Activated CD8-positive, alpha-beta T cell treated with anti-CD3 and anti-CD28 coated beads for 36 hours (primary cell): ENCODE measurements around the gene ADAMTS17. TPM values are rescaled to one million over a fixed set of nuclear protein-coding genes. Genes with fewer than 3 reads are reported as not detected.

Experiments used
- ATAC-seq: fragments of 200-7000 bp; cut with Tn5 transposase; one replicate; pipeline ENCODE4 v1.10.0; 2021; ENCODE audit warnings: mild to moderate bottlenecking, moderate library complexity
- CTCF ChIA-PET: fragments of 350-600 bp; sonication (Branson Sonifier 250); formaldehyde crosslinking; loops from one replicate; lab custom pipeline; 2021; ENCODE audit warnings: antibody characterized with exemption; lab: Charles Lee
- POLR2A ChIA-PET: fragments of 350-600 bp; sonication (Branson Sonifier 250); formaldehyde crosslinking; loops from one replicate; lab custom pipeline; 2021; ENCODE audit warnings: antibody characterized with exemption; lab: Charles Lee
- DNase-seq: peaks from one replicate; pipeline ENCODE4 v3.0.0-alpha.2; 2020
- H3K27ac Mint-ChIP-seq: one replicate; pipeline ENCODE4 v1.8.0; 2021; ENCODE audit warnings: mild to moderate bottlenecking, mixed read lengths
- H3K27me3 Mint-ChIP-seq: one replicate; pipeline ENCODE4 v1.8.0; 2021; ENCODE audit warnings: mixed read lengths
- H3K36me3 Mint-ChIP-seq: one replicate; pipeline ENCODE4 v1.8.0; 2021; ENCODE audit warnings: low read depth, mixed read lengths
- H3K4me1 Mint-ChIP-seq: one replicate; pipeline ENCODE4 v1.8.0; 2021; ENCODE audit warnings: low read depth, mixed read lengths
- H3K4me3 Mint-ChIP-seq: one replicate; pipeline ENCODE4 v1.8.0; 2021; ENCODE audit warnings: mild to moderate bottlenecking, moderate library complexity, mixed read lengths
- H3K9me3 Mint-ChIP-seq: one replicate; pipeline ENCODE4 v1.8.0; 2021; ENCODE audit warnings: mixed read lengths
- CTCF ChIP-seq: fragments of 200-600 bp; IDR thresholded peaks from one replicate; pipeline ENCODE4 v1.8.0; 2022; ENCODE audit warnings: antibody characterized with exemption, mild to moderate bottlenecking
- intact Hi-C: fragments of 100-400 bp; cut with micrococcal nuclease; formaldehyde crosslinking; loops from one replicate; pipeline ENCODE4 v1.10.0; 2022
- total RNA-seq, 2 experiments: library from RNA; stranded (reverse); gene quantifications; one replicate each; pipeline ENCODE4 v1.2.3, GENCODE V29; 2021

ADAMTS17 gene
- total RNA-seq, 2 experiments from 2014 or later, result 0.60 to 1.5 TPM

GRCh38 chr15:100224206-100225185 lies 117.3 kb downstream of the ADAMTS17 start:
- Mint-ChIP-seq H3K4me1 (peaks cover 20% of the 10 kb centered on the region), H3K27ac (peak overlapping the region; percentile 19), H3K4me3 (no peak overlapping the region), H3K36me3 (no peaks in the 10 kb centered on the region), H3K9me3 (no peaks in the 10 kb centered on the region), H3K27me3 (no peaks in the 10 kb centered on the region)
- no peak for DNase-seq
- TF ChIP-seq CTCF, result no peak
- ChIA-PET CTCF (no interaction called here), POLR2A (no interaction called here)
- ATAC-seq, result peak; percentile 39
- intact Hi-C loops, result no loop called here

- no peaks in the 10 kb centered on the region for H3K36me3 Mint-ChIP-seq
- DNase-seq, result no peak
Measured at GRCh38 chr15:100222349-100222715, 119.4 kb downstream of the ADAMTS17 start.

GRCh38 chr15:100221471-100222348 lies 120.1 kb downstream of the ADAMTS17 start:
- Mint-ChIP-seq H3K4me1 (peaks cover 13% of the 10 kb centered on the region), H3K4me3 (no peak overlapping the region), H3K9me3 (no peaks in the 10 kb centered on the region), H3K36me3 (no peaks in the 10 kb centered on the region), H3K27me3 (no peaks in the 10 kb centered on the region), H3K27ac (no peak overlapping the region)
- POLR2A ChIA-PET, result no interaction called here
- CTCF ChIA-PET, result no interaction called here
- no peak for TF ChIP-seq CTCF
- DNase-seq (no peak), ATAC-seq (no peak)
- intact Hi-C loops, result no loop called here

More at GRCh38 chr15:100222349-100222715, 119.4 kb downstream of the ADAMTS17 start:
- intact Hi-C loops, result no loop called here
- H3K4me3 Mint-ChIP-seq, result no peak overlapping the region
- no peaks in the 10 kb centered on the region for H3K9me3 Mint-ChIP-seq
- H3K4me1 Mint-ChIP-seq, result peaks cover 13% of the 10 kb centered on the region
- POLR2A ChIA-PET, result no interaction called here
- no peaks in the 10 kb centered on the region for H3K27me3 Mint-ChIP-seq
- CTCF ChIA-PET, result no interaction called here
- ATAC-seq, result no peak
- H3K27ac Mint-ChIP-seq, result no peak overlapping the region
- no peak for TF ChIP-seq CTCF

GRCh38 chr15:100220058-100220768 lies 121.6 kb downstream of the ADAMTS17 start:
- intact Hi-C loops, result no loop called here
- no peaks in the 10 kb centered on the region for H3K36me3 Mint-ChIP-seq
- H3K27ac Mint-ChIP-seq, result no peak overlapping the region
- peaks cover 13% of the 10 kb centered on the region for H3K4me1 Mint-ChIP-seq
- no peak overlapping the region for H3K4me3 Mint-ChIP-seq
- H3K27me3 Mint-ChIP-seq, result no peaks in the 10 kb centered on the region
- ChIA-PET CTCF (no interaction called here), POLR2A (no interaction called here)
- no peak for ATAC-seq
- TF ChIP-seq CTCF, result no peak
- no peaks in the 10 kb centered on the region for H3K9me3 Mint-ChIP-seq
- no peak for DNase-seq
